ENCODE measurements around the gene KCNJ12.
"Not testable (repeated sequence)": the region's sequence is repeated elsewhere in the genome, so short reads cannot be mapped to it uniquely, and the experiment has no call there.

KCNJ12 gene

GRCh38 chr17:21410371-21410770, 34.2 kb downstream of the KCNJ12 start:
- not testable (repeated sequence) for DNase-seq (ENCODE audit: low read depth, low spot score); H3K9me3 ChIP-seq (ENCODE audit: low read depth, low read length); H3K4me3 ChIP-seq; H3K36me3 ChIP-seq (ENCODE audit: insufficient read depth, low read length); H3K27ac ChIP-seq; H3K9ac ChIP-seq (ENCODE audit: insufficient read length)

GRCh38 chr17:21410906-21411678, 34.9 kb downstream of the KCNJ12 start:
- H3K27ac ChIP-seq; H3K4me3 ChIP-seq; H3K9me3 ChIP-seq (ENCODE audit: low read depth, low read length); DNase-seq (ENCODE audit: low read depth, low spot score); H3K36me3 ChIP-seq (ENCODE audit: insufficient read depth, low read length); H3K9ac ChIP-seq (ENCODE audit: insufficient read length): not testable (repeated sequence)

GRCh38 chr17:21411679-21412205, 35.6 kb downstream of the KCNJ12 start:
- DNase-seq (ENCODE audit: low read depth, low spot score); H3K27ac ChIP-seq; H3K9ac ChIP-seq (ENCODE audit: insufficient read length); H3K36me3 ChIP-seq (ENCODE audit: insufficient read depth, low read length); H3K9me3 ChIP-seq (ENCODE audit: low read depth, low read length); H3K4me3 ChIP-seq: not testable (repeated sequence)

- H3K27ac ChIP-seq; H3K36me3 ChIP-seq (ENCODE audit: insufficient read depth, low read length); H3K4me3 ChIP-seq; H3K9ac ChIP-seq (ENCODE audit: insufficient read length); DNase-seq (ENCODE audit: low read depth, low spot score); H3K9me3 ChIP-seq (ENCODE audit: low read depth, low read length): not testable (repeated sequence)
These were observed 36.1 kb downstream of the KCNJ12 start for GRCh38 chr17:21412207-21412681.

GRCh38 chr17:21413570-21414279, 37.6 kb downstream of the KCNJ12 start:
- H3K9ac ChIP-seq (ENCODE audit: insufficient read length); H3K9me3 ChIP-seq (ENCODE audit: low read depth, low read length); H3K36me3 ChIP-seq (ENCODE audit: insufficient read depth, low read length); H3K4me3 ChIP-seq; DNase-seq (ENCODE audit: low read depth, low spot score); H3K27ac ChIP-seq: not testable (repeated sequence)

GRCh38 chr17:21414616-21415015, 38.5 kb downstream of the KCNJ12 start:
- H3K27ac ChIP-seq; H3K36me3 ChIP-seq (ENCODE audit: insufficient read depth, low read length); H3K9me3 ChIP-seq (ENCODE audit: low read depth, low read length); H3K9ac ChIP-seq (ENCODE audit: insufficient read length); DNase-seq (ENCODE audit: low read depth, low spot score); H3K4me3 ChIP-seq: not testable (repeated sequence)

- H3K27ac ChIP-seq; H3K4me3 ChIP-seq; H3K9me3 ChIP-seq (ENCODE audit: low read depth, low read length); H3K9ac ChIP-seq (ENCODE audit: insufficient read length); DNase-seq (ENCODE audit: low read depth, low spot score); H3K36me3 ChIP-seq (ENCODE audit: insufficient read depth, low read length): not testable (repeated sequence)
These were observed 39.2 kb downstream of the KCNJ12 start for GRCh38 chr17:21415166-21415990.

- not testable (repeated sequence) for H3K27ac ChIP-seq; H3K9me3 ChIP-seq (ENCODE audit: low read depth, low read length); DNase-seq (ENCODE audit: low read depth, low spot score); H3K4me3 ChIP-seq; H3K9ac ChIP-seq (ENCODE audit: insufficient read length); H3K36me3 ChIP-seq (ENCODE audit: insufficient read depth, low read length)
These were observed 40.4 kb downstream of the KCNJ12 start for GRCh38 chr17:21416471-21416981.

GRCh38 chr17:21417349-21417748, 41.2 kb downstream of the KCNJ12 start:
- H3K27ac ChIP-seq; H3K4me3 ChIP-seq; DNase-seq (ENCODE audit: low read depth, low spot score): not testable (repeated sequence)

GRCh38 chr17:21417921-21418320, 41.8 kb downstream of the KCNJ12 start:
- H3K27ac ChIP-seq, result no peak overlapping the region
- no peaks in the 10 kb centered on the region for H3K9me3 ChIP-seq (ENCODE audit: low read depth, low read length)
- no peaks in the 10 kb centered on the region for H3K36me3 ChIP-seq (ENCODE audit: insufficient read depth, low read length)
- no peak overlapping the region for H3K9ac ChIP-seq (ENCODE audit: insufficient read length)
- no peak overlapping the region for H3K4me3 ChIP-seq
- DNase-seq (ENCODE audit: low read depth, low spot score), result no peak
- TF ChIP-seq FOXP2 (optimal IDR thresholded peaks at IDR 0.05; ENCODE audit: control extremely low read depth, extremely low read length, insufficient read depth) (no peak), EZH2 (IDR thresholded peaks at IDR 0.05) (no peak)

More at GRCh38 chr17:21417349-21417748, 41.2 kb downstream of the KCNJ12 start:
- H3K9me3 ChIP-seq (ENCODE audit: low read depth, low read length); H3K9ac ChIP-seq (ENCODE audit: insufficient read length); H3K36me3 ChIP-seq (ENCODE audit: insufficient read depth, low read length): not testable (repeated sequence)
